ENCODE results near the gene FNDC8.
"Not testable (repeated sequence)": the region's sequence is repeated elsewhere in the genome, so short reads cannot be mapped to it uniquely, and the experiment has no call there.

Gene FNDC8

DNA sequence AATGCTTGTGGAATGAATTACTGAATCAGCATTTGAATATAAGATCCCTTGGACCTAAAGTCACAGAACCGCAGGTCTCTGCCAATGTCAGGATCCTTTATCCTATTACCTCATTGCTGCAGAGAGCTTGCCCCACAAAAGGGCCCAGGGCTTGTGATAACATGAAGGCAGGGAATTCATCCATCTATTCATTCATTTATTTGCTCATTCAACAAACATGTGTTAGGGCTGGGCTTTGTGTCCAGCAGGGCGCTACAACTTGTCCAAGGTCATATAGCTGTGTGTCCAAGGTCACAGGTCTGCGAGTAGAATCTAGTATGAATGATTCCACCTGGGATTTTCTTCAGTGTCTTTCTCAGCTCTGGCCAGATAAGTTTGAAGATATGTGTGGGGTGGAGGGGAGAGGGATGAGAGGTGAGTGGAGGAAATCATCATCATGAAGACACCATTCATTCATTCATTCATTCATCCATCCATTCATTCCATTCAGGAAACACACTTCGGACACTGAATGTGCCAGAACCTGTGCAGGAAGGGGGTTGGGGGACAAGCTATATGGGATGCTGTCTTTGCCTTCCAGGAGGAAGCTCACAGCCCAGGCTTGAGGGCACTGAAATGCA is 24.9 kb downstream of the FNDC8 start:
- DNase-seq = no peak

DNA sequence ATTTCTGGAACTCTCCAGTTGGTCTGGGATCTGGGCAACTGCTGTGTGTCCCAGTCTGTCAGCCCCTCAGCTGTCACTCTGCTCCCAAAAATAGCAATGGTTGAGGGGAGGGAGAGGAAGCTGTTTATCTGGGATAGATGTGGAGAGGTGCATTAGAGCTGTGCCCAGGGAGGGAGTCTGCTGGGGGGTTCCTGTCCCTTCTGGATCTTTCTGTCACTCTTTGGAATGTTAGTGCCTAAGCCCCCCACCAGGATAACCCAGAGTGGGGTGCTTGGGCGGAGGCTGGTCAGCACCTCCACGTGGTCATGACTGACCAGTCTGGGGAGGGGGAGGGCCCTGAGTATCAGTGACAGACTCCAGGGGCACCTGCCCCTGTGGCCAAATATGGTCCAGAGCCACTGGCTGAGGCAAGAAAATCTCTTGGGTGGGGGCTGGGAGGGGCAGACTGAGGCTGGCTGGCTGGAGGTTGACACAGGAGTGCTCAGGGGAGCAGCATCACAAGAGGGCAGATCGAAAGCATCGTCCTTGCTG is 26.0 kb downstream of the FNDC8 start, which contains the start of gene UNC45B:
UNC45B (plus strand) TSS at position 443 of the 531 bp plus-strand sequence. CDS start 447 bp downstream, outside the sequence.
- no peak for DNase-seq

DNA sequence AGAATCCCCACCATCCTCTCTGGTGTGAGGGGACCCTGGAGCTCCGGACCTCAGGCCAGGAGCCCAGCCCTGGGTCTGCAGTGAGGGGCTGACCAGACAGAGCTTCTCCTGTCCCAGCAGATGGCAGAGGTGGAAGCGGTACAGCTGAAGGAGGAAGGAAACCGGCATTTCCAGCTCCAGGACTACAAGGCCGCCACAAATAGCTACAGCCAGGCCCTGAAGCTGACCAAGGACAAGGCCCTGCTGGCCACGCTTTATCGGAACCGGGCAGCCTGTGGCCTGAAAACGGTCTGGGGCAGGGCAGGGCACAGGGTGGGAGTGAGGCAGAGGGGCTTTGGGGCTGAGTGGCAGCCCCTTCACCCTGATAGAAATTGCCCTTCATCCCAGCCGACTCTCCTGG is 26.7 kb downstream of the FNDC8 start:
- no peak for DNase-seq

DNA sequence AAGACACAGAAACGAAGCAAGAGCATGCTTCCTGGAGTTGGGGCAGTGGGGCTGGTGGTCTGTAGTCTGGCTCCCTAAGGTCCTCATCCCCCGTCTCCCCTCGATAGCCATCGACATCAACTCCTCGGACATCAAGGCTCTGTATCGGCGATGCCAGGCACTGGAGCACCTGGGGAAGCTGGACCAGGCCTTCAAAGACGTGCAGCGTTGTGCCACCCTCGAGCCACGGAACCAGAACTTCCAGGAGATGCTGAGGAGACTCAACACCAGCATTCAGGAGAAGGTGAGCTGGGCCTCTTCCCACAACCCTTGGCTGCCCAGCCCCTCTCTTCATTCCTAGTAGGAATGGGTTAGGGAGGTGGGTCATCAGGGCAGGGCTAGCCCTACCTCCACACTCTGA is 28.5 kb downstream of the FNDC8 start:
- no peak for DNase-seq

DNA sequence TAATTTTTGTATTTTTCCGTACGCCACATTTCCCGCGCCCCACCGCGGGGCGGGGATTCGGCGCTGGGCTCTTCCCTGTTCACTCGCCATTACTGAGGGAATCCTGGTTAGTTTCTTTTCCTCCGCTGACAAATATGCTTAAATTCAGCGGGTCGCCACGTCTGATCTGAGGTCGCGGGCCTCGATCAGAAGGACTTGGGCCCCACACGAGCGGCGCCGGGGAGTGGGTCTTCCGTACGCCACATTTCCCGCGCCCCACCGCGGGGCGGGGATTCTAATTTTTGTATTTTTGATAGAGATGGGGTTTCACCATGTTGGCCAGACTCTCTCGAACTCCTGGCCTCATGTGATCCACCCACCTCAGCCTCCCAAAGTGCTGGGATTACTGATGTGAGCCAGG is 29.7 kb downstream of the FNDC8 start:
- not testable (repeated sequence) for DNase-seq

DNA sequence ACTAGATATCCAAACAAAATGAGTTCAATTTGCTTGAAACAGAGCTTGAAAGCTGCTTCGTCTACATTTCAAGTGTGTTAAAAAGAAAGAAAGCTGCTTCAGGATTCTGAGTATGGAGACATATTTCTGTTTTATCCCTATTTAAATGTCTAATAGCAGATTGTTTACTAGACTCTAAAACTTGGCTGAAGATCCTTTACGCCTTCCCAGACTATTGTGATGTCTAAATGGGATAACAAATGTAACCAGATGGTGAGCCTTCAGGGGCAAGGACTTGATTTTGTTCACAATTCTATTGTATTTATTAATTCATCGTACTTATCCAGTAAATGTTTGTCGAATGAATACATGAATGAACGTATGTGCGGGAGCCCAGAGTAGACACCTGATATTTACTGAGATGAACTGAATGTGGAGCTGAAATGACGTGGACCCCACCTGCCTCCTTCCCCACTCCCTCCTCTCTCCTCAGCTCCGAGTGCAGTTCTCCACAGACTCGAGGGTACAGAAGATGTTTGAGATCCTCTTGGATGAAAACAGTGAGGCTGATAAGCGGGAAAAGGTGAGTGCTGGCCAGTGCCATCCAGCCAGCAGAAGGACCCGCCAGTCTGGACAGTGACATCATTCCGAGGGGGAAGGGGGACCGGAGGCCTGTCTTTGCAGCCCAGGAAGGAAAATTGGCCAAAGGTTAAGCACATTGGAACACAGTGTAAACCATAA is 31.2 kb downstream of the FNDC8 start:
- DNase-seq = no peak

DNA sequence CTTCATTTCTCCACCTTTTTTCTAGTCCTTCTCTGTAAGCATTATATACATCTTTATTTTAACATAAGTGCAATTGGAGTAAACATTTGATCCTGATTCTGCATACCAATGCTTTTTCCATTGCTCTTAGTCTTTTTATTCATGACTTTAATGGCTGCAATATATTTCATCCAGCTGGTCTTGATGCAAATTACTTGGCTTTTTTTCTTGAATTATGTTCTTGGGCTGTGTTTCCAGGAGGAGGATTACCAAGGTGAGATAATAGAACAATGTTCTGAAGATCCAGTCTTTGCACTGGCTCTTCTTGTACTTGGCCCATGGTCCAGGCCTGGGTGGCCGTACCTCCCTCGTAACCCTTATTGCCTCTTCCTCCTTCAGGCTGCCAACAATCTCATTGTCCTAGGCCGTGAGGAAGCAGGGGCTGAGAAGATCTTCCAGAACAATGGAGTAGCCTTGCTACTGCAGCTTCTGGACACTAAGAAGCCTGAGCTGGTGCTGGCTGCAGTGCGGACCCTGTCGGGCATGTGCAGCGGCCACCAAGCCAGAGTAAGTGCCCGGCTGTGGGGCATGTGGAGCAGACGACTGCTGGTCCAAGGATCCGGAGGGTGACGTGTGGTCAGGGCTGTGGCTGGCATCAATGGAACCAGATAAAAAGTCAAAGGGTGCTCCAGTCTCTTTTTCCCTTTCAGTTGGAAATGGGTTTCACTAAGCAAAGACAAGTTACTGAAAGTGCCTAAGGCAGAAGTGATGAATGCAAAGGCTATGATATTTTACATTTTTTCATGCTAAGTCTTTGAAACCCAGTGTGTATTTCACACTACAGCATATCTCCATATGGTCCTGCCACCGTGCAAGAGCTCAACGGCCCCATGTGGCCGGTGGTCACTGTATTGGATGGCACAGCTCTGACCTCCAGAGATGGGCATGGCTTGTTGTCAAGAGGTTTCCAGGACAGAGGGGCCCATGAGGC is 33.1 kb downstream of the FNDC8 start:
- no peak for DNase-seq

DNA sequence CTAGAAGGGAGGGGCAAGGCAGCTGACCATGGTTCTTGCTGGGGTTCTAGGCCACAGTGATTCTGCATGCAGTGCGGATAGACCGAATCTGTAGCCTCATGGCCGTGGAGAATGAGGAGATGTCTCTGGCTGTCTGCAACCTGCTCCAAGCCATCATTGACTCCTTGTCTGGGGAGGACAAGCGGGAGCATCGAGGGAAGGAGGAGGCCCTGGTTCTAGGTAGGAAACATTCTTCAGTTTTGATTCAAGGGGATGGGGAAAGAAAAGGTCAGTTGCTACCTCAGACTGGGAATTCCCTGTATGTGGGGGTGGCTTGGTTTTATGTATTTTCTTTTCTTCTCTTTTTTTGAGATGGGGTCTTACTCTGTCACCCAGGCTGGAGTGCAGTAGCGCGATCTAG is 33.8 kb downstream of the FNDC8 start:
- DNase-seq = no peak

DNA sequence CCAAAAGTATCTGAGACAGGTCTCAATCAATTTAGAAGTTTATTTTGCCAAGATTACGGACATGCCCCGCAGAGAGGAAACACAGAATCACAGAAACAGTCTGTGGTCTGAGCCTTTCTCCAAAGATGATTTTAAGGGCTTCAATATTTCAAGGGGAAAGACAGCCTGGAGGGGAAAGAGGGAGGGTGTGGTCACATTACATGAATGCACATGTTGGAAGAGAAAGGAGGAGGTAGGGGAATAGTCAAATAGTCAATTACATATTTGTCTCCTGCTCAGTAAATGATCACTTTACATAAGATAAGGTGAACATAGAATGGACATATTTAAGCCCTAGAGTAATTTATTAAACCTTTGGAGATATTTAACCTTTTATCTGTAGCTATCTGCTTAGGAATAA is 38.5 kb downstream of the FNDC8 start:
- no peak for DNase-seq

DNA sequence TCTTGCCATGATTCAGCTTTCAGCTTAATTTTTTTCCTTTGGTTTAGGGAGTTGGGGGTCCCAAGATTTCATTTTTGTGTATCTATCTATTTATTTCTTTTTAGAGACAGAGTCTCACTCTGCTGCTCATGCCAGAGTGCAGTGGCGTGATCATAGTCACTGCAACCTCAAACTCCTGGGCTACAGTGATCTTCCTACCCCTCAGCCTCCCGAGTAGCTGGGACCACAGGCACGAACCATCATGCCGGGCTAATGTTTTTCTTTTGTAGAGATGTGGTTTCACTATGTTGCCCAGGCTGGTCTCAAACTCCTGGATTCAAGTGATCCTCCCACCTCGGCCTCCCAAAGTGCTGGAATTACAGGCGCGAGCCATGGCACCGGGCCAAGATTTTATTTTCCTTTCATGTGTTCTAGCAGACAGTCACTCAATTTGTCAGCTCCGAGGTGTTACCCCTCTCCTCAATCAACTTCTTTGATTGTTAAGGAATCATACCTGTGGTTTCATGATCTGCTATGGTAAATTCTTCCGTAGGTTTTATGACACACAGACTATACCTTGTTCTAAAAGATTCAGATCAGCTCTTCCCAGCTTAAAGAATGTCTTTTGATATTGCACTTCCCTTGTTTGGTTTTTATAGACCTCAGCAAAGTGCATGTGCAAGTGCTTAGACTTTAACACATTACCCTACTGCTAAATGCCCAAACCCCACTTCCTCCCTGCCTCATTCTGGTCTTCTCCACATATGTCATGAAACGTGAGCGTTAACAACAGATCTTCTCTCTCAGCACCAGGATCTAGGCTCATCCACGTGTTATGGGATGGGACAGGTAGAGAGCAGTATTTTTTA is 39.2 kb downstream of the FNDC8 start:
- DNase-seq = no peak

DNA sequence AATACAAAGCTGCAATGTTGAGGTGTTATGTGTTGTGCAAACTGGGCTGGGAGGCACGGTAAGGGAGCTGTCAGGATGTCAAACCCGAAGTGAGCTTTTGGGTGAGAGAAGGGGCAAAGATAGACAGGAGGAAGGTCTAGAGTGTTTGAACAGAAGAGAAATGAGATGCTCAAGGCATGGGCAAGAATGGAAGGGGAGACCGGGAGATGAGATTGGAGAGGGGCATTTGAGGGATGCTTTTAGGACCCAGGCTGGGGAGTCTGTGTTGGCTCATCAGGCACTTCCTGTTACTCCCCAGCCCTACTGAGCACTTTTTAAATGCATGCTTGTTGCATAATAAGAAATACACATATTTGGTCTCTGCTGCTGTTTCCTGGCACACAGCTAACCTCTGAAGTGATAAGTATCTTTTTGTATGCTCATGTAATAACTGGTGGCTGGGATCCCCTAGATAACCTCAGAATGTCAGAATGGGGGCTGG is 39.9 kb downstream of the FNDC8 start:
- no peak for DNase-seq

DNA sequence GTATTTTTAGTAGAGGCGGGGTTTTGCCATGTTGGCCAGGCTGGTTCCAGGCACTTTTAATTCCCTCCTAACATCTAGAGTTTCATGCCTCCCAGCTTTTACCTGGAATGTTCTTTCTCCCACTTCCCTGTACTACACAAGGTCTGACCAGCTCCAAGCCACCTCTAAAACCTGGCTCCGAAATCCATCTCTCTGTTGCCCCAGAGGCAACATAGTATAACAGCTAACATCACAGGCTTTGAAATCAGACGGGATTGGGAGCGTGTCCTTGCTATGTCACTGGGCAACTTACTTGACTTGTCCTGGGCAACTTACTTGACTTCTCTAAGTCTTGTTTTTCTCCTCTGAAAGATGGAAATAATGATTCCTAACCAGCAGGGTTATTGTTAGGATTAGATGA is 41.3 kb downstream of the FNDC8 start:
- no peak for DNase-seq

DNA sequence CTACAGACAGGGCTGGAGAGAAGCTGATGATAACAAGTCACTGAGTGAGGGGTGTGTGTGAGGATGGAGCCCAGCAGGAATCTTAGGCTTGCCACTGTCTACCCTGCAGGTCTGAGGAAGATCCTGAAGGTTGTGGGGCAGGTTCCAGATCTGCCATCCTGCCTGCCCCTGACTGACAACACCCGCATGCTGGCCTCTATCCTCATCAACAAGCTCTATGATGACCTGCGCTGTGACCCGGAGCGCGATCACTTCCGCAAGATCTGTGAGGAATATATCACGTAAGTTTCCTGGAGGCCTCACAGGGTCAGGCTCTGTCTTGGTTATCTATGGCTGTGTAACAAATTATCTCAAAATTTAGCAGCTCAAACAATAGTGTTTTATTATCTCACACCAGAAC is 42.5 kb downstream of the FNDC8 start:
- DNase-seq = no peak

DNA sequence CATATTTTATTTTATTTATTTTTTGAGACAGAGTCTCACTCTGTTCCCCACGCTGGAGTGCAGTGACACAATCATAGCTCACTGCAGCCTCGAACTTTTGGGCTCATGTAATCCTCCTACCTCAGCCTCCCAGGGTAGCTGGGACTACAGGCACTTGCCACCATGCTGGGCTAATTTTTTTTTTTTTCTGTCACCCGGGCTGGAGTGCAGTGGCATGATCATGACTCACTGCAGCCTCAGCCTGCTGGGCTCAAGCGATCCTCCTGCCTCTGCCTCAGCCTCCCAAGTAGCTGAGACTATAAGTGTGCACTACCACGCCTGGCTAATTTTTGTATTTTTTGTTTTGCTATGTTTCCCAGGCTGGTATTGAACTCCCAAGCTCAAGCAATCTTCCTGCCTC is 43.3 kb downstream of the FNDC8 start:
- DNase-seq = no peak

DNA sequence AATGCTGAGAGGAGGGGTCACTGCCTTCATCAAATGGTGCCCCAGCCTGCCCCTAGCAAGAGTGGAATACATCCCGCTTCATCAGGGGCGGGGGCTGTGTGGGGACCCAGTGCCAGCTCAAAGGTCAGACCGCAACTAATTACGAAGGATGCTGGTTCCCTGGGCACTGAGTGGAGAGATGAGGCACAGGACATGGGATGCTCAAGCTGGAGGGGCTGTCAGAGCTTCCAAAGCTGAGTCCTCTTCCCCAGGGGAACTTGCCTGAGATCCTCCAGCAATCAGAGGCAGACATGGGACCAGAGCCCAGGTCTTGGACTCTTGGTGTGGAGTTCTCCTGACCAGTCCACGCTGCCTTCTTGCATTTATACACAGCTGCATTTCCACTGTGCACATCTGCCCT is 45.1 kb downstream of the FNDC8 start:
- DNase-seq = no peak

DNA sequence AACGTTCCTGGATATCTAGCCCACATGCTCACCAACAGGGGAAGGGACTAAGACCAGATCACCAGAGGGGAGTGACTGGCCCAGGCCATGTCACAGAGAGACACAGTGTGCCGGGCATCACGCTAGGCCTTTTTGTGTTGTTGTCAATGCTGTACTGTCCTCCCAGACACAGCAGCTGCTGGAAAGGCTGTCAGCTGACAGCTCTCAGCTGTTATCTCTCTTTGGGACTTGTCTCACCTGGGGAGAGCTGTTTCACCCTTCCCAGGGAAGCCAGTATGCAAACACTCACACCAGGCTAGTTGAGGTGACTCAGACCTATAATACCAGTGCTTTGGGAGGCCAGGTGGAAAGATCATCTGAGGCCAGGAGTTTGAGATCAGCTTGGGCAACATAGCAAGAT is 45.6 kb downstream of the FNDC8 start:
- DNase-seq = no peak

DNA sequence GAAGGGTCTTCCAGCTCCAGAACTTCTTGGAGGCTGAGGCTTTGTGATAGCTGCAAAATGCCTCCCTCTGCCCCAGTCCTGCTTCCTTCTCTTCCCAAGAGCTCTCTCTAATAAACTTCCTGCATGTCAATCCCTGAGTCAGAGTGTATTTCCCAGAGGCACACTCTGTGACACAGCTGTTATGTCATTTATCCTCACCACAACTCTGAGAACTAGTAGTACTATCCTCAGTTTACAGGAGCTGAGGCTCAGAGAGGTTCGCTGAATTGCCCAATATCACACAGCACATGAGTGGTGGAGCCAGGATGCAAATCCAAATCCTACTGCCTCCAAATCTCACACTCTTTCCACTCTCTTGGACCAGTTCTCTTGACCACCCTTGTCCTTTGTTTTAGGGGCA is 46.3 kb downstream of the FNDC8 start:
- DNase-seq = no peak

DNA sequence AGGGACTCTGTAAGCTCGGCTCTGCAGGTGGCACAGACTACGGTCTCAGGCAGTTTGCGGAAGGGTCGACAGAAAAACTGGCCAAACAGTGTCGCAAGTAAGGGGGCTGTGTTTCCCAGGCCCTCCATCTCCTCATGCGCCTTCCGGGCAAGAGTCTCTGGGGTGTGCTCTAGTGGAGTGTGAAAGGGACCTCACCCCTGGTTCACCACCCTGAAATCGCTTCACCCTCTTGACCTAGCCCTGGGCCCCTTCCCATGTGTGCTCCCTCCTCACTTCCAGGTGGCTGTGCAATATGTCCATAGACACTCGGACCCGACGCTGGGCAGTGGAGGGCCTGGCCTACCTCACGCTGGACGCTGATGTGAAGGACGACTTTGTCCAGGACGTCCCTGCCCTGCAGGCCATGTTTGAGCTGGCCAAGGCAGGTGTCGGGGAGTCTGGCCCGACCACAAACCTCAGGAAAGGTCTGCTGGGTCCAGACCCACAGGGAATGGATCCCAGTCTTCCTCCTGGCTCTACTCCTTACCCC is 48.5 kb downstream of the FNDC8 start:
- no peak for DNase-seq

DNA sequence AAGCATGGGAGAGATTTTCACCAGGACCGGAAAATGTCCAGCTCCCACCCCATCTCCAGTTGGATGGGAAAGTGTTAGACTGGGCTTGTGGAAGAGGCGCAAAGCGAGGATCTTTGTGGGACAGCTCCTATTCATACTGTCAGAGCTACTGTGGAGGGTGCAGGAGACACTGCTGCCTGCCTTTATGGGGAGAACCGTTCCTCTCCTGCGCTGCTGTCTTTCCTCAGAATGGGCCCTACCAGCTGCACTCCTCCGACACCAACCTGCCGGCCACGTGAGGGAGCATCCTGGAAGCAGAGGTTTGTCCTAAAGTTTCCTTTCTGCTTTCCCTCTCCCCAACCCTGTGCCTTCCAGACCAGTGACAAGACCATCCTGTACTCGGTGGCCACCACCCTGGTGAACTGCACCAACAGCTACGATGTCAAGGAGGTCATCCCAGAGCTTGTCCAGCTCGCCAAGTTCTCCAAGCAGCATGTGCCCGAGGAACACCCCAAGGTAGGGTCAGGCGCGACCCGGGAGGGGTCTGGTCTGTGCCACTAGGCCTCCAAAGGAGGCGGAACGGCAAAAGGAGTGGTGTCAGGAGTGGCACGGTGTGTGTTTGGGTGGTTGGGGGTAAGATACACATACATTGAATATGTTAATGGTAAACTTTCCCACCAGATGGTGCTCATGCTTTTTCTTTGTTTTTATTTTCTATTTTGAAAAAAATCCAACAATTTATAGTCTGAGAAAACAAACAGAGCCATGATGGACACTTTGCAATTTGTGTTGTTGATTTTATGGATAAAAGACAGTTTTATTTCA is 49.8 kb downstream of the FNDC8 start:
- no peak for DNase-seq

DNA sequence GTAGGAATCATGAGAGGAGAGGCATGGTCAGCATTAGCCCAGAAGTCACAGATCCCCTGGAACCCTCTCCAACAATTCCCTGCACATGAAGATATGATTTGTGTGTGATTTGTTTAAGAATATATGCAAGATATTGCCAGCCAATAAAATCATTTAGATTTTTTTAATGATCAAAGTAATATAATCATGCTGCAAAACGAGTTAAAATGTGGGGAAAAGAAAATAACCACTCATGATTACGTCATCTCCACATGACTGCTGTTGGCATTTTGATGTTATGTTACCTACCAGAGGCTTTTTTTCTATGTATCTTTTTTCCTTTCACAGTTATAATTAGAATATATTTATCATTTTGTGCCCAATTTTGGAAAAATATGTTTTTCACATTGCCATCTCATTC is 50.4 kb downstream of the FNDC8 start:
- no peak for DNase-seq

DNA sequence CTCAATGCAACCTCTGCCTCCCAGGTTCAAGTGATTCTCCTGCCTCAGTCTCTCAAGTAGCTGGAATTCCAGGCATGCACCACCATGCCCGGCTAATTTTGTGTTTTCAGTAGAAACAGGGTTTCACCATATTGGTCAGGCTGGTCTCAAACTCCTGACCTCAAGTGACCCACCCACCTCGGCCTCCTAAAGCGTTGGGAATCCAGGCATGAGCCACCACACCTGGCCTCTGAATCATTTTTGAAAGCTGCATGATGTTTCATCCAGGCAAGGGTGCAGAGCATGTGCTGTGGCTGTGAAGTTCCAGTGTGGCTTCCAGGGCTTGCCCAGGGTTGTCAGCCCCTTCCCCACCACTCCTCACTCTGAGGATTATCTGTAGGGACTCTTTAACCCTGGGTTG is 50.9 kb downstream of the FNDC8 start:
- not testable (repeated sequence) for DNase-seq

All from GDM1 (cell line).